Esophagus (tissue), 2 donors: Measurements from ENCODE around the gene OASL. TPM values are rescaled to one million over a fixed set of nuclear protein-coding genes. Genes with fewer than 3 reads are reported as not detected.

Experiments
- H3K27ac ChIP-seq, 2 donors: one replicate each; pipeline ENCODE4 v1.5.1; 2013; ENCODE audit warnings: low read depth in 2 of 2, mild to moderate bottlenecking in 2 of 2, inconsistent platforms in 1 of 2, low read length in 1 of 2, moderate library complexity in 1 of 2
- H3K27me3 ChIP-seq, 2 donors: one replicate each; pipeline ENCODE4 v1.6.1; 2013; ENCODE audit warnings: low read length in 2 of 2, control low read depth in 1 of 2, mild to moderate bottlenecking in 1 of 2; ENCODE audit not compliant: insufficient read depth in 2 of 2, control insufficient read depth in 1 of 2
- H3K36me3 ChIP-seq, 2 donors: one replicate each; pipeline ENCODE4 v1.6.1; 2013; ENCODE audit warnings: low read length in 1 of 2; ENCODE audit not compliant: control insufficient read depth in 2 of 2, insufficient read depth in 2 of 2
- H3K4me1 ChIP-seq, 2 donors: one replicate each; pipeline ENCODE4 v1.6.1; 2013; ENCODE audit warnings: low read length in 1 of 2; ENCODE audit not compliant: control insufficient read depth in 2 of 2, insufficient read depth in 2 of 2
- H3K4me3 ChIP-seq, 2 donors: one replicate each; pipeline ENCODE4 v1.5.1; 2013; ENCODE audit warnings: low read length in 2 of 2, mild to moderate bottlenecking in 2 of 2, low read depth in 1 of 2, moderate library complexity in 1 of 2
- H3K9me3 ChIP-seq, 2 donors: one replicate each; pipeline ENCODE4 v1.6.1; 2013; ENCODE audit warnings: mild to moderate bottlenecking in 2 of 2, low read depth in 1 of 2, low read length in 1 of 2, moderate library complexity in 1 of 2; ENCODE audit not compliant: control insufficient read depth in 2 of 2, insufficient read depth in 1 of 2
- WGBS, 2 donors: extraction: QIAGEN DNeasy Blood & Tissue Kit; methylation state at CpG; one replicate each; pipeline ENCODE4 v1.1.7; 2013; 5-methylcytosine and 5-hydroxymethylcytosine counted together
- polyA plus RNA-seq, 2 donors: library from polyadenylated mRNA; stranded (reverse); fragments of 200-250 nt; gene quantifications; one replicate each; pipeline ENCODE4 v1.2.3, GENCODE V29; 2013
- donor health status: healthy with polysubstance abuse.
- donor health status: Bipolar disorder and iron deficiency.

Gene OASL
- polyA plus RNA-seq, 2 donors = 0.90 to 1.9 TPM

DNA sequence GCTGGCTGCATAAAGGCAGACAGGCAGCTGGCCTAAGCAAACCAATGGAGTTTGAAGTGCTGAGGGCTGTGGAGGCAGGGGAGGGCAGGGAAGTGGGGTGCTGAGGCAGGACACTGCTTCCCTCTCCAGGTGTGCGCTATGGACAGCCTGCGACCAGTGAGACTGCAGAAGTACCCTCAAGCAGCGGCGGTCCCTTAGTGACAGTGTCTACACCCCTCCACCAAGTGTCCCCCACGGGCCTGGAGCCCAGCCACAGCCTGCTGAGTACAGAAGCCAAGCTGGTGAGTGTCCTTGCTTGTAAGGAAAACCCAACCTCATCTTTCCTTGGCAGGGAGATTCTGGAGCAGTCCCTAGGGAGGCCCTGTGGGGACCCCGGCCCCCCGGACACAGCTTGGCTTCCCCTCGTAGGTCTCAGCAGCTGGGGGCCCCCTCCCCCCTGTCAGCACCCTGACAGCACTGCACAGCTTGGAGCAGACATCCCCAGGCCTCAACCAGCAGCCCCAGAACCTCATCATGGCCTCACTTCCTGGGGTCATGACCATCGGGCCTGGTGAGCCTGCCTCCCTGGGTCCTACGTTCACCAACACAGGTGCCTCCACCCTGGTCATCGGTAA, 42.8 kb downstream of the OASL start:
- Histone ChIP-seq H3K36me3 (peaks cover 0 to 4% of the 10 kb centered on the region in 2 donors), H3K27me3 (no peaks in the 10 kb centered on the region), H3K27ac (no peak overlapping the region), H3K9me3 (no peaks in the 10 kb centered on the region), H3K4me1 (peaks cover 0 to 3% of the 10 kb centered on the region in 2 donors), H3K4me3 (no peak overlapping the region)
- WGBS, 2 donors = 86 to 89% methylated on average over 11 of the region's 11 CpGs

DNA sequence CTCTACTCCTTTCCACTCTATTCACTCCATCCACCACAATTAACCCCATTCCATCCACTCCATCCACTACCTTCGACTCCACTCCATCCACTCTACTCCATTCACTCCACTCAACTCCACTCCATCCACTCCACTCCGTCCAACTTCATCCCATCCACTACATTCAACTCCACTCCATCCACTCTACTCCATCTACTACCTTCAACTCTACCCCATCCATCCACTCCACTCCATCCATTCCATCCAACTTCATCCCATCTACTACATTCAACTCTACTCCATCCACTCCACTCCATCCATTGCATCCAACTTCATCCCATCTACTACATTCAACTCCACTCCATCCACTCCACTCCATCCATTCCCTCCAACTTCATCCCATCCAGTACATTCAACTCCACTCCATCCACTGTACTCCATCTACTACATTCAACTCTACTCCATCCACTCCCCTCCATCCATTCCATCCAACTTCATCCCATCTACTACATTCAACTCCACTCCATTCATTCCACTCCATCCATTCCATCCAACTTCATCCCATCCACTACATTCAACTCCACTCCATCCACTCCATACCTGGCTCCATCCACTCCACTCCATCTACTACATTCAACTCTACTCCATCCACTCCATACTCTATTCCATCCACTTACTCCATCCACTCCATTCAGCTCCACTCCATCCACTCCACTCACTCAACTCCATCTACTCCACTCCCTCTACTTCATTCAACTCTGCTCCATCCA, 44.3 kb downstream of the OASL start:
- H3K4me1 ChIP-seq = no peaks in the 10 kb centered on the region
- H3K27ac ChIP-seq = no peak overlapping the region
- no peaks in the 10 kb centered on the region for H3K27me3 ChIP-seq
- no peak overlapping the region for H3K4me3 ChIP-seq
- WGBS, 2 donors = 92 to 95% methylated on average over 2 of the region's 2 CpGs
- H3K9me3 ChIP-seq = no peaks in the 10 kb centered on the region
- H3K36me3 ChIP-seq = no peaks in the 10 kb centered on the region

DNA sequence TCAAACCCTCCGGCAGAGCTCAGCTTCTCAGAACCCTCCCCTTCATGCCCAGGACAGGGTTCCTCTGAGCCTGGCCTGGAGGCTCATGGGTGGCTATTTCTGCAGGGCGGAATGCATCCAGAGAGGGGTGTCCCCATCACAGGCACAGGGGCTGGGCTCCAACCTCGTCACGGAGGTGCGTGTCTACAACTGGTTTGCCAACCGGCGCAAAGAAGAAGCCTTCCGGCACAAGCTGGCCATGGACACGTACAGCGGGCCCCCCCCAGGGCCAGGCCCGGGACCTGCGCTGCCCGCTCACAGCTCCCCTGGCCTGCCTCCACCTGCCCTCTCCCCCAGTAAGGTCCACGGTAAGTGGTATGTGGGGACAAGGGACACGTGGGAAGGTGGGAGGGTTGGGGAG, 45.0 kb downstream of the OASL start:
- Histone ChIP-seq H3K4me3 (no peak overlapping the region), H3K4me1 (no peaks in the 10 kb centered on the region), H3K36me3 (no peaks in the 10 kb centered on the region), H3K9me3 (no peaks in the 10 kb centered on the region), H3K27ac (no peak overlapping the region), H3K27me3 (no peaks in the 10 kb centered on the region)
- WGBS, 2 donors = 89 to 92% methylated on average over 15 of the region's 15 CpGs

DNA sequence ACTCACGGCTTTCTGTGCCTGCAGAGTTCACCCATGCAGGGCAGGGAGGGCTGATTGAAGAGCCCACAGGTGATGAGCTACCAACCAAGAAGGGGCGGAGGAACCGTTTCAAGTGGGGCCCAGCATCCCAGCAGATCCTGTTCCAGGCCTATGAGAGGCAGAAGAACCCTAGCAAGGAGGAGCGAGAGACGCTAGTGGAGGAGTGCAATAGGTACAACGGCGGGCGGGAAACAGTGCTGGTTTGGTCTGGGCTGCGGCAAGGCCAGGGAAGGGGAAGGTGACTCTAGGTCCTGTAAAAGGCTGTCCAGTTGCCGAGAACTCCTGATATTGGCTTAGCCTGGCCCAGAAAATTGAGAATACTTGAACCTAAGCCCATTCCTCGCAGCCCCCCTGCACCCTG, 45.5 kb downstream of the OASL start:
- Histone ChIP-seq H3K9me3 (no peaks in the 10 kb centered on the region), H3K27me3 (no peaks in the 10 kb centered on the region), H3K4me1 (no peaks in the 10 kb centered on the region), H3K36me3 (no peaks in the 10 kb centered on the region), H3K4me3 (no peak overlapping the region), H3K27ac (no peak overlapping the region)
- 82 to 89% methylated on average over 10 to 11 of the region's 11 CpGs for WGBS, 2 donors

DNA sequence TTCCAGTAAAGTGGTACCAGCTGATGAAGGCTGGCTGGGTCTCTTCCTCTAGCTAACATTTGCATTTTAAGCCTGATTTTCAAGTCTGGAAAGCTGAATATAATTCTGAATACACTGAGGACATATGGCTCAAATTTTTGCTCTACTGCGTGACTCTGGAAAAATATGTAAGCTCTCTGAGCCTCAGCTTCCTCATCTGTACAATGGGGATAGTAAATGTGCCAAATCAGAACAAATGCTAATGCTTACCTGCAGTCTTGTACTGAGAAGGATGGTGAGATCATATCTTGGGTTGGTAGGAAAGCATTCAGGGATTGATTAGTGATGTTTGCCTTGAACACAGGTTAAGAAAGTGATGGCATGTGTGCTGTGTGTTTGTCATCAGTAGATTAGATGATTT, 46.1 kb downstream of the OASL start:
- Histone ChIP-seq H3K4me3 (no peak overlapping the region), H3K9me3 (no peaks in the 10 kb centered on the region), H3K4me1 (no peaks in the 10 kb centered on the region), H3K27me3 (no peaks in the 10 kb centered on the region), H3K27ac (no peak overlapping the region), H3K36me3 (no peaks in the 10 kb centered on the region)
- WGBS, 2 donors = 90 to 97% methylated on average over 1 of the region's 1 CpG

DNA sequence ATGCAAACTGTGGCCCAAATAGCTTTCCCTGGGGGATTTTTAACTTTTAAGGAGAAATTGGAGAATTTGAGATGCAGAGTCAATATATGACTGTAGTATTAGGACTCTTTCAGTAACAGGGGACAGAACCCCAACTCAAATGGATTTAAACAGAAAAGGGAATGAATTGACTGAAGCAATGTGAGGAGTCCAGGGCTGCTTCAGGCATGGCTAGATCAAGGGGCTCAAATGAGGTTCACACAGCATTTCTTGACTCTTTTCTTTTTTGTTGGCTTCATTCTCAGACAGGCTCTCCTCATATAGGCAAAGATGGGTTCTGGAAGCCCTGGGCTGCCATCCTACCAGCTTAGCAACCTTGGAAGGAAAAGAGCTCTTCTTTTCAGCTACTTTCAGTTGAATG, 47.1 kb downstream of the OASL start:
- no peaks in the 10 kb centered on the region for H3K4me1 ChIP-seq
- no peaks in the 10 kb centered on the region for H3K9me3 ChIP-seq
- no peaks in the 10 kb centered on the region for H3K36me3 ChIP-seq

DNA sequence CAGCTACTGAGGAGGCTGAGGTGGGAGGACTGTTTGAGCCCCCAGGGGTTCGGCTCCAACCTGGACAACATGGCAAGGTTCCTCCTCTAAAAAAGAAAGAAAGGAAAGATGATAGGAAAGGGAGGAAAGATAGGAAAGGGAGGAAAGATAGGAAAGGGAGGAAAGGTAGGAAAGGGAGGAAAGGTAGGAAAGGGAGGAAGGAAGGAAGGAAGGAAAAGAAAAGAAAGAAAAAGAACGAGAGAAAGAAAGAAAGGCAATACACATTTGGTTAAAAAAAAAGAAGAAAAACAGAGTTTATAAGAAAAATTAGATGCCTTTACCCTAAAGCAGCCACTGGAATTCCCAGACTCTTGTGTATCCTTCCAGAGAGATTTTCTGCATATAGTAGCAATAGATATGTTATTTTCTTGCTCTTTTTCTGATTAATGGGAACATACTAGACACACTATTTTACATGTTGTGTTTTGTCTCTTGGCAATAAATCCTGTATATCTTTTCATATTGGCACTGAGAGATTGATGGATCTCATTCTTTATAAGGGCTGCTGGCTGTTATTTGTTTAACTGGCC, 48.5 kb downstream of the OASL start:
- H3K4me3 ChIP-seq = no peak overlapping the region
- no peaks in the 10 kb centered on the region for H3K9me3 ChIP-seq
- H3K27ac ChIP-seq = no peak overlapping the region
- no peaks in the 10 kb centered on the region for H3K36me3 ChIP-seq
- no peaks in the 10 kb centered on the region for H3K27me3 ChIP-seq
- no peaks in the 10 kb centered on the region for H3K4me1 ChIP-seq
- WGBS, 2 donors = 75 to 84% methylated on average over 2 of the region's 2 CpGs

More for the DNA sequence above, 47.1 kb downstream of the OASL start:
- H3K27ac ChIP-seq = no peak overlapping the region
- no peak overlapping the region for H3K4me3 ChIP-seq
- no peaks in the 10 kb centered on the region for H3K27me3 ChIP-seq

DNA sequence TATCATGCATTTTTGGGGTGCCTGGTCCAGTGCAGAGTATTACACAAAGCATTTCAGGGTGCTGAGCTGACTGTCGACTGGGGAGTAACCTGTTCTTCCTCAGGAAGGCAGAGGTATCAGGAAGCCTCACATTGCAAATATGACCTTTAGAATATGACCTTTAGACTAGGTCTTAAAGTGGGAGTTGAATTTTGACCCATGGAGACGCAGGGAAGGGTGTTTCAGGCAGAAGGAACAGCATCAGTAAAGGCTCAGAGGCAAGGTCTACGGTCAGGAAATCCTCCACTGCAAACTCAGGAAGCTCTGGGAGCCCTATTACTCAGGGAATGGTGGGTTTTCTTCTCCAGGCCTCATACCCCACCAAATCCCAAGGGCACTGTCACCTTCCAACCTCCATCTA, 49.4 kb downstream of the OASL start:
- H3K9me3 ChIP-seq = no peaks in the 10 kb centered on the region
- no peak overlapping the region for H3K27ac ChIP-seq
- H3K27me3 ChIP-seq = no peaks in the 10 kb centered on the region
- no peaks in the 10 kb centered on the region for H3K4me1 ChIP-seq
- H3K36me3 ChIP-seq = no peaks in the 10 kb centered on the region
- H3K4me3 ChIP-seq = no peak overlapping the region
- 86 to 88% methylated on average over 3 of the region's 3 CpGs for WGBS, 2 donors

DNA sequence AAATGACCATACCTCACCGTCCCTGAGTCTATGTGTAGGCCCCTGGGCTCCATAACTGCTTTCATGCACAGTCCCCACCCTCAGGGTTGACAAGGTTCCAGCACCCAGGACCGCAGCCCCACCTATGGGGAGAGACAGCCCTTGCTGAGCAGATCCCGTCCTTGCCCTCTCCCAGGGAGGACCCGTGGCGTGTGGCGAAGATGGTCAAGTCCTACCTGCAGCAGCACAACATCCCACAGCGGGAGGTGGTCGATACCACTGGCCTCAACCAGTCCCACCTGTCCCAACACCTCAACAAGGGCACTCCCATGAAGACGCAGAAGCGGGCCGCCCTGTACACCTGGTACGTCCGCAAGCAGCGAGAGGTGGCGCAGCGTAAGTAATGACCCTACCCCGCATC, 50.4 kb downstream of the OASL start:
- Histone ChIP-seq H3K9me3 (no peaks in the 10 kb centered on the region), H3K36me3 (no peaks in the 10 kb centered on the region), H3K4me3 (no peak overlapping the region), H3K27ac (no peak overlapping the region), H3K27me3 (no peaks in the 10 kb centered on the region), H3K4me1 (no peaks in the 10 kb centered on the region)
- WGBS, 2 donors = 91 to 93% methylated on average over 17 of the region's 17 CpGs

DNA sequence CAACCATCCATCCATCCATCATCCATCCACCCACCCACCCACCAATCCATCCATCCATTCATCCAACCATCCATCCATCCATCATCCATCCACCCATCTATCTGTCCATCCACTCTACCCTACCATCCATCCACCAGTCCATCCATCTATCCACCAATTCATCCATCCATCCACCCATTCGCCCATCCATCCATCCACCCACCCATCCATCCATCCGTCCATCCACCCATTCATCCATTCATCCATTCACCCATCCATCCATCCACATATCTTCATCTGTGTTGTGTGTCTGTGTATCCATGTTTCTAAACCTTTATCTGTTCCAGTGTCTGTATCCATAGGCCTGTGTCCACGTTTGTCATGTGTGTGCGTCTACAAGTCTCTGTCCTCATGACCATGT, 50.8 kb downstream of the OASL start:
- Histone ChIP-seq H3K4me3 (no peak overlapping the region), H3K4me1 (no peaks in the 10 kb centered on the region), H3K9me3 (no peaks in the 10 kb centered on the region), H3K27ac (no peak overlapping the region), H3K27me3 (no peaks in the 10 kb centered on the region), H3K36me3 (no peaks in the 10 kb centered on the region)
- WGBS, 2 donors = 88 to 92% methylated on average over 4 of the region's 4 CpGs
